Measurements from ENCODE around the gene CSH2.
A peak's percentile ranks its signal among the peaks of the same experiment; 100 is the strongest.

Gene CSH2

DNA sequence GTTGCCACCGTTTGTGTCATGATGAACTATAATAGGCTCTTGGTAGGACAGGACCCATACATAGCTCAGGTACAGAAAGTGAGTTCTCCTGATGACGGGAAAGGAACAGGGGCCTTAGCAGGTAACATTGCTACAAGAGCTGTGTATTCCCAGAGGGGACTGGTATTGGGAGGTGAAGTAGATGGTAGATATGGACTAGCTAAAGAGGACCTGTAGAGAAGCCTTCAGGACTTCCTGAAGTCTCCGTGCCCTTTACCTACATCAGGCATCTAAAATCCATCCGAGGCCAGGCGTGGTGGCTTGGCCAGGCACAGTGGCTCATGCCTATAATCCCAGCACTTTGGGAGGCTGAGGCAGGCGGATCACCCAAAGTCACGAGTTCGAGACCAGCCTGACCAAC lies 18.3 kb downstream of the CSH2 start:
- DNase-seq: no peak

DNA sequence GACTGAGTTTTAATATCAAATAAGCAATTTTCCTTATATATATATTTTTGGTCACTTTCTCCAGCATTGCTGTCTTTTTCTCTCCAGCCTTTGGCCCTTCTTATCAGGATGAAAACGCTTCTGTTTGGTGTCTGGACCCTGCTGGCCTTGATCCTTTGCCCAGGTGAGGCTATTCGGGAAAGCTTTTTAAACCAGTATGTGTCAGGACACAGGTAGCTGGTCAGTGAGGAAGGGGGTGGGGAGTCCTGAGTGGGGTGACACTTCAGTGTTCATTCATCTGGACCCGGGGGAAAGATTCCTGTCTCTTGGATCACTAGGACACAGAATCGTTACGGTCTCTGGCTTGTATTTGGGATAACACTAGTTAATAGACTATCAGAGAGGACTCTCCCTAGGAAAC lies 18.8 kb downstream of the CSH2 start:
- DNase-seq: no peak

DNA sequence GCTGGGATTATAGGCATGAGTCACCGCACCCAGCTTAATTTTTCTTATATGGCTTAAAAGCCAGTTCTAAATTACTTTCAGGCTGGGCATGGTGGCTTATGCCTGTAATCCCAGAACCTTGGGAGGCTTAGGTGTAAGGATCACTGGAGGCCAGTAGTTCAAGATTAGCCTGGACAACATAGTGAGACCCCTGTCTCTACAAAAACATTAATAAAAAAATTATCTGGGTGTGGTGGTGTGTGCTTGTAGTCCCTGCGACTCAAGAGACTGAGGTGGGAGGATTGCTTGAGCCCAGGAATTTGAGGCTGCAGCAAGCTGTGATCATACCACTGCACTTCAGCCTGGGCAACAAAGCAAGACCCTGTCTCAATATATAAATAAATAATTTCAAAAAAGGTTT lies 20.2 kb downstream of the CSH2 start:
- DNase-seq: no peak

DNA sequence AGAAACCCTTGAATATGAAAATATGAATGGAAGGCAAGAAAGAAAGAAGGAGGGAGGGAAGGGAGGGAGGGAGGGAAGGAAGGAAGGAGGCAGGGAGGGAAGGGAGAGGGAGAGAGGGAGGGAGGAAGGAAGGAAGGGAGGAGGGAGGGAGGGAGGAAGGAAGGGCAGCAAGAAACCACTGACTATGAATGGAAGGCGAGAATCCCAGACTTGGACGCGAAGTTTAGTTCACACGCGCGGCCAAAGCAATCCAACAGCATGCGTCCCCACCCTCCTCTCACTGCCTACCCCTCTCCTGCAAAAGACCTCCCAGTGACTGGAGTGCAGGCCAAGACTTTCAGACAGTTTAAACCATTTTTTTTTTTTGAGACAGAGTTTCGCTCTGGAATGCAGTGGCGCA lies 23.1 kb downstream of the CSH2 start:
- DNase-seq: no peak

DNA sequence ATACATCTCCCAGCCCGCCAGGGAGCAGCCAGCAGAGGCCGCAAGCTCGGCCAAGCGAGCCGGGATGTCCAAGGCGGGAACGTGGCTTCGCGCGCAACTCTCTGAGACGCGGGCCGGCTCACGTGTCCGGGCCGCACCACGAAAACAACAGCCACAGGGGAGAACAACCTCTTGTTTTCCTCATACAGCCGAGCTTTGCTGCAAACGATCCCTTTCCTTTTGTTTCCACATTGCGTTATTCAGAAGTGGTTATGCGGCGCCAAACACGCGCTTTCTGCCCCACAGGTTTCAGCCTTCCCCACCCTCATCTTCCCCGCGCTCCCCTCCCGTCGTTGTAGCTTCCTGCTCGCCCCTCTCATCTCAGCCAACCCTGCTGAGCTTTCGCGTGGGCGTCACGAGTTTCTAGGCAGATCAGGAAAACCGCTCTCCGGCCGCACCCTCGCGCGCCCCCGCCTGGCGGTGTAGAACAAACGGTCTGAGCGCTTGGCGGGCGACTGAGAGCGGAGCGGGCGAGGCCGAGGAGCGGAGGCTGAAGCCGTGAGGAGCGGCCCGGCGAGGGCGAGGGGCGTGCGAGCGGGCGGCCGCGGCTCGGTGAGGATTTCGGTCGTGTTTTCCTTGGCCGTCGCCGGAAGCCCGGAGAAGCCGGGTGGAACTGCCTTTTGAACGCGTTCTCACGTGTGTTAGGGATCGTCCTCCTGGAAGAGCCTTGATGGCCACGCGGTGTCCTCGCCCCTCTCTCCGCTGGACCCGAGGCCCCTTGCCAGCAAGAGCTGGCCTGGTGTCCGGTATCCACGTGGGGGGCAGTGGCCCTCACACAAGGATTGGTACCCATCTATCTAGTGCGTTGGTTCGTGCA lies 24.4 kb downstream of the CSH2 start:
- peak; percentile 19 to 89 (median 76) for DNase-seq

DNA sequence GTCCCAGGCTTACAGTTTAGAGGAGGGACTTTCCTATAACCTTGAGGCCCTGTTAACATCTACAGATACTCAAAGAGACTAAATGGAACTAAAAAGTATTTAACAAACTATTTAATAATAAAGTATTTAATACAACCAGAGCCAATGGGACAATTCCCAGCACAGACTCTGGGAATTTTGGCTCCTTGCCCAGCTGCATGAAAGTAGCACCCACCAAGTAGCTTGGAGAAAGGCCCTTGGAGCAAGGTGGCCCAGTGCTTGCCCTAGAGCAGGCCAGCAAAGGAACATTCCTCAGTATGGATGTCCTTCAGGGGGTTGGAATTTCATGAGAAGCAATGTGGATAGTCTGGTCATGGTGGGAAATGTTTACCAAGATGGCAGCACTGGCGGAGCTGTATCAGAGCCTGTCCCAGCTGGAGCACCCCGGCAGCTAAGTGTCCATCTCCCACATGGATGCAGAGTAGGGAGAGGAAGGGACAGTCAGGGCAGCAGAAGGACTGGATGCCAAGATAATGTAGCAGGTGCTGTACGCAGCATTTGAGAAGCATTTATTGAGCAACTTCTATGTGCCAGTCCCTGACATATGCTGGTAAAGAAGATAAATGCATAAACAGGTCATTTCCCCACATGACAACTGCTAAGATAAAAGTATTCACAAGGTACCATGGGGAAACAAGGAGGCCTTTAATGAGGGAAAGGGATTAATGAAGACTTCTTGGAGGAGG lies 25.8 kb downstream of the CSH2 start:
- no peak for DNase-seq

DNA sequence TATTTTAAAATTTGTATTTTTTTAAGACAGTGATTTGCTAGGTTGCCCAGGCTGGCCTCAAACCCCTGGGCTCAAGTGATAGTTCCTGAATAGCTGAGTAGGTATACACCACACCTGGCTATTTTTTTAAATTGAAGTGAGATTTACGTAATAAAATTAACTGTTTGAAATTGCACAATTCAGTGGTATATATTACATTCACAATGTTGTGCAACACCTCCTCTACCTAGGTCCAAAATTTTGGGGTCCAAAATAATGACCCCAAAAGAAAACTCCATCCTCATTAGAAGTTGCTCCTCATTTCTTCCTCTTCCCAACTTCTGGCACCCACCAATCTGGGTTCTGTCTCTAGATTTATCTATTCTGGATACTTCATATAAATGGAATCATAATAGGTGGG lies 28.0 kb downstream of the CSH2 start:
- DNase-seq: no peak

DNA sequence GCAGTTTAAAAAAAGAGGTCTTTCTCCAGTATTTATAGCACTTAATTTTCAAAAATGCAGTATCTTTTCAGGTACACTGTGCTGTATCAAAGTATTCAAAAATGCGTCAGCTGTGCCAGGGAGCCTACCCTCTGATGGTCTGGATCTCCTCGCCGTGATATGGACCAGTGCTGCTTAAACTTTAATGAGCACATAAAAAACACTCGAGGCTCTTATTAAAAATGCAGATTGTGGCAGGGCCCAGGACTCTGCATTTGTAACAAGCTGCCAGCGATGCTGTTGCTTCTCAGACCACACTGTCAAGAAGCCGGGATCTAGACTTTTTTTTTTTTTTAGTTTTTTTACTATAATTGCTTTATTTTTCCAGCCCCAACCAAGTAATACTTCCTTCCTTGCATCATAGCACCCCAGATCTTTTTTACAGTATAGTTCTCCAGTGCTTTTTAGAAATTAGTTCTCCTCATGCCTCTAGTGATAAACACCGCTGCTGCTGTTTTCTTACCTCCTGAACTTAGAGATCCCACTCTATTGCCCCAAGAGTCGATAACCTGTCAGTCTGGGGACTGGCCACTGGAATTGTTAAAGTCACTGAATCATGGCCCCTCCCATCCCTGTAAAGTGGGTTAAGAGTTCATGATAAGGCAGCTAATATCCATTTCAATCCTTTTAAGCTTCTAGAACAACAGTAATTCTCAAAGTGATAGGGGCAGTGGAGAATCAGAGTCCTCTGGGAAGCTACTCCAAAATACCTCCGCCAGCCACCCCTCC lies 29.4 kb downstream of the CSH2 start:
- no peak for DNase-seq

DNA sequence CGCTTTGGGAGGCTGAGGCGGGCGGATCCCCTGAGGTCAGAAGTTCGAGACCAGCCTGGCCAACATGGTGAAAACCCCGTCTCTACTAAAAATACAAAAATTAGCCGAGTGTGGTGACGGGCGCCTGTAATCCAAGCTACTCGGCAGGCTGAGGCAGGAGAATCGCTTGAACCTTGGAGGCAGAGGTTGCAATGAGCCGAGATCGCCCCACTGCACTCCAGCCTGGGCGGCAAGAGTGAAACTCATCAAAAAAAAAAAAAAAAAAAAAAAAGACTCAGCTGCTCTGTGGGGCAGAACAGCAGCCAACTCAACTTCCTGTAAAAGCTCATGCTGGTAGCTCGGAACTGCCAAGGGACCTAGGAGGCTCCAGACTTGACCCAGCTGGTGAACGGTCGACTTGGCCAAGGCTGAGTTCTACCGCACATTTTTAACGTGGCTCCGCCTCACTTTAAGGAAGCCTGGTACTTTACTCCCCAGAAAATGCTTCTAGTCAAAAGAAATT lies 30.0 kb downstream of the CSH2 start:
- DNase-seq: peak in 6 of 51 donors; percentile 10 to 39 (median 14)

DNA sequence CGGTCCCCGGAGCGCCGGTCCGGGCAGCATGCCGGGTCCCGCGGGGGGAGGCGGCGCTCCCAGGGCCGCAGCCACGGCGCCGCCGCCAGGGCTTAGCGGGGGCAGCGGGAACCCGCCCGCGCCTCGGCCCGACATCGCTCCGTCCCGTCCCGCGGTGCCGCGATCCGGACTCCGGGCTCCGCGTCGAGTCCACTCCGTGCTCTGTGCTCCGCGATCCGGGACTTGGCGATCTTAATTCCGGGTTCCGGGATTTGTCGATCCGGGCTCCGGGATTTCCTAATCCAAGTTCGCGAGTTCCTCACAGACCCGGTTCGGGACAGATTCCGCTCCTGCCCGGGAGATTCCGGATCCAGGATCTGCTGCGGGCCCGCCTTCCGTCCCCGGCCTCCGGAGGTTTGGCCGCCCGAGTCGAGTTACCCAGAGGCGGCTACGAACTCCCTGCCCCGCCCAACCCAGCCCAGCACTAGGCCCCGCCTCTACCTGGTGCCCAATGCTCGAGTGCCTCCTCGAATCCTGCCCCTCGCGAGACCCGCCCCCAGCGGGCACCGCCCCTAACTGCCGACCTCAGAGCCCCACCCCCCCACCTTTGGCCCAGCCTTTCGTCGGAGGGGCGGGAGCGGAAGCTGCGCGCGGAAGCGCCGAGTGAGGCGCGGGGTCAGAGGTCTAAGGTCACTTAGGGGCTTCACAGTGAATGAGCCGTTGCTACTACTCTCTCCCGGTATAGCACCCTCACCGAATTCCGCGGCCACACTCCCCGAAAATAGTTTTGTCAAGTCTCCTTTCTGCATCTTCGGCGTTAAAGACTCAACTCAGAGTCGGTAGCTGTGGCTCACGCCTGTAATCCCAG lies 30.7 kb downstream of the CSH2 start, which contains the start of gene SMARCD2:
SMARCD2 (minus strand) TSS at position 146 of the 847 bp plus-strand sequence; CDS start at position 135, 11 bp downstream.
- DNase-seq: peak; percentile 77 to 100 (median 98)

DNA sequence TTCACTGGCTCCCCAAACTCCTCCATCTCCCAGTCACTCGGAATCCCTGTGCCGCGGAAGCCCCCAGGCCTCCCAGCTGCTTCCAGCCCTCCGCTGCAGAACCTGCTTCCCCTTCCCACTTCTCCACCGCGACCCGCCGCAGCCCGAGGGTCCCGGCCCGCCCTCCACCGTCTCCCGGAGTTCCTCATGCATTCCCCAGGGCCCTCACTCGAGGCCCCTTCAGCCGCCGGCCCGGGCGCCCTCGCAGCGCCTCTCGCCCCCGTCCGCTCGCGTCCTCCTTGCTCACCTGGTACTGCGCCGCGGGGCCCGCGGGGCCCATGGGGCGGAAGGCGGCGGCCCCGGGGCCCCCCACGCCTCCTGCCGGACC lies 31.3 kb downstream of the CSH2 start:
- DNase-seq: peak in 11 of 51 donors; percentile 36 to 58 (median 54)

DNA sequence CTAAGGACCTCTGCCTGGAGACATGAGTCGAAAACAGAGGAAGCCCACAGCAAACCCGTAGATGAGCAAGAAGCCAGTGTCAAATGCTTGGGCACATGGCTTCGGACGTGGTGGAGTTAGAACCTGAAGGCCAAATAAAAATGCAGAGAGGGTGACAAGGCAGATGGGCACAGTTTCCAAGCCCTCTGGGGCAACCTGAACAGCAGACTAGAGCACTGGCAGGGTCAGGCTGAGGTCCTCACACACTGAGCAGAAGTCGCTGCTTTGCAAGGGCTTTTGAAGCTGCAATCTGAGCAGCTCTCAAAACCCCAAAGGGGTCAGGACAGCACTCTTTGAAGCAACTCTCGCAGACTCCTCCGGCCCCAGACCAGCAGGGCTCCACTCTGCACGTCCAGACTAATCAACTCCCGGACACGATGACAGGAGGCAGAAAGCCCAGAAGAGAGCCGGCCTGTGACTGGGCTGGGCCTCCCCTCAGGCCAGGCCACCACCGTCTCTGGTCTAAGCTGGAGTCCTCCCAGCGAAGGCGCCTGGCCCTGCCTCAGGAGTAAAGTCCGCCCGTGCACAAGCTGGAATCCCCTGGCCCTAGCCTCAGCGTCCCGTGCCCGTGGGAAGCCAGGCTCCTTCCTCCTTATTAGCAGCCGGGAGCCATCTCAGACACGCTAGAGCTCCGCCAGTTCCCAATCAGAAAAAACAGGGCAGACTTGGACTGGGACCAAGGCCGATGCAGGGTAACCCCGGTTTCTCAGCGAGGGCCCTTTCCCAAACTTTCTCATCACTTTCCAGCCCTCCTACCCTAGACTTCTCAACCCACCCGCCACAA lies 31.9 kb downstream of the CSH2 start:
- peak in 36 of 51 donors; percentile 19 to 75 (median 44) for DNase-seq

DNA sequence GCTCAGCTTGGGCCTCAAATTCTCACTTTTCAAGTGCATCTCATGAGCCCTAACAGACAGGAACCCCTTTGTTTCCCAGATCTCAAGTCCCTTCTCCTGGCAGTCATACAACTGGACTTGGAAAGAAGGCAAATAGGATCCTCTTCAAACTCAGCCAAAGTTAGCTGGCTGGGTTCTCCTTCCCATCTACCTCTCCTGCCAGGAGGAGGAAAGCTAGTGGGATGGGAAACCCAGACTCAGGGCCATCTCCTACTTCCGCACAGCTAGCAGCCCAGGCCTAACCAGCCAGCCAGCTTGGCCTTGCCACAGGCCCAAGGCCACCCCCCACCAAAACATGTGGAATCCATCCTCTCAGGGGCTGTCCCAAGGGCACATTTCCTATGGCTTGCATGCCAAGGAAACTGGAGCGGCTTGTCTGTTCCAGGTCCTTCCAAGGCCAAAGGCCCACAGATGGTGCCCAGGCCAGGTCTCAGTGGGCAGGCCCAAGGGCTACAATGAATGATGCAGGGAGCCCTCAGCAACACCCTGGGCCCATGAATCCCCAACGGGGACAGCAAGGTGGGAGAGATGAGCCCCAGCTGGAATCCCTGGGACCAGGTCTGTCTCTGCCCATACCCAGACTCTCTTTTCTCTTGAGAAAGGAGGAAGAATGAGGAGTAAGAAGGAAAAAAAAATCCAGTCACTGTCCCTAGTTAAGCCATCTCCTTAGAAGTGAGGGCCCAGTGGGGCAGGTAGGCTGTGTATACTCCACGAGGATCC lies 32.7 kb downstream of the CSH2 start:
- peak in 11 of 51 donors; percentile 7 to 55 (median 24) for DNase-seq

DNA sequence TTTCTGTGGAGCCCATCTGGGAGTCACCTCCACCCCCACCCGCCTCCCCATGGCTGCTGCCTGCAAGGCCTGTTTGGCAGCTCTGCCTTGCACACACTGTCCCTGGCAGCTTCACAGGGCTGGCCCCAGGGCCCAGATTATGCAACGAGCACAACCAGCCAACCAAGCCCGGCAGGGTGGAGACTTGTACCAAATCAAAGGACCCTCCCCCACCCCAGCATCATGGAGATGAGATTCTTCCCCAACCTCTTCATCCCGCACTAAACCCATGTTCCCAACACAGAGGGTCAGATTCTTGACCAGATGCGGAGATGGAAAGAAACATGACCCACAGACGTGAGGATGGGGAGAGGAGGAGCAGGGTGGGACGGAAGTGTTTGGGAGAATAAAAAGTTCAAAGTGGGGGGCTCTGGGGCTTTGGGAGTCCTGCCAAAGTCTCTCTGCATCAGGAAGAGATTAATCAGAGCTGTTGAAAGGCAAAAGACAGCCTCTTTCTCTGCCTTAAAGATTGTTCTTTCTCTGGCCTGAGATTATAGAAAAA lies 34.8 kb downstream of the CSH2 start:
- peak; percentile 7 to 97 (median 79) for DNase-seq

DNA sequence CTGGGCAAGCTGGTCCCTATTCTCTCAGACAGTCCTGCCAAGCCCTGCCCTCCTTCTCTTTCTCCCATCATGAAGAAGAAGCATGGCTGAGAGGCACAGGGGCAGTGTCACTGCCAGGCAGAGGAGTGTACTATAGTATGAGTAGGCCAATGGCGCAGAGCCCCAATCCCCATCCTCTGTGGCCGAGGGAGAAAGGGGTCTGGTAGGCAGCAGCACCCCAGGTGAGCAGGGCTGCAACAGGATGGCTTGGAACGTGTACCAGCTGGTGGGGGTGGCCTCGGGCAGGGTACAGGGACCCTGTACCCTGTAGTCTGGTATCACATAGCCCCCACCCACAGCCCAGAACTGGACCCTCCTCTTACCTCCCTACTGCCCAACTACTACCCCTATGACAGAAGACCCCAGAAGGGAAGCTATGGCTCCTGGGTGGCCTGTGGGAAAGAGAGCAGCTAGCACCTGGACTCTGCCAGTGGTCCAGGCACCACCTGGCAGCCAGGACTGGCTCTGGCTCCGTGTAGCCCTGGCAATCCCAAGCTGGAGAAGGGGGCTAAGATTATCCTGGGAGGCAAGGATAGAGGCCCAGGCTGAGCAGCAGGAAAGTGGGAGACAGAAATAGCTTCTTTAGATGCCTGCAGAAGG lies 35.4 kb downstream of the CSH2 start:
- DNase-seq: peak in 1 of 51 donors; percentile 59

DNA sequence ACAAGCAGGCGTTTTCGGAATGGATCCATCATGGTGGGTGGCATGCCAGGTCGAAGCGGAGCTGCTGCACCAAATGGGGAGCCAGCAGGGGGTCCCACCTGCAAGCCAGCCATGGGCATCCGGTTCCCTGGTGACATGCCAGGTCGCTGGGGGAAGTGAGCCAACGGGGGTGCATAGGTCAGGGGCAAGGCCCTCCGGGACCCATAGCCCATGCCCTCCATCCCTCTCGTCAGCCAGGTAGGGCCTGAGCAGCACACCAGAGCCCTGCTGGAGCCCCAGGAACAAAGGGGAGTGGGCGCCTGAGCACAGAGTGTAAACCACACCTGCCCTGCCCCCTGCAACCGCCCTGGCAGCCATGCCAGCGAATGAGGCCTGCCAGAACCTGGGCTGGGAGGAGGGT lies 36.0 kb downstream of the CSH2 start:
- no peak for DNase-seq

DNA sequence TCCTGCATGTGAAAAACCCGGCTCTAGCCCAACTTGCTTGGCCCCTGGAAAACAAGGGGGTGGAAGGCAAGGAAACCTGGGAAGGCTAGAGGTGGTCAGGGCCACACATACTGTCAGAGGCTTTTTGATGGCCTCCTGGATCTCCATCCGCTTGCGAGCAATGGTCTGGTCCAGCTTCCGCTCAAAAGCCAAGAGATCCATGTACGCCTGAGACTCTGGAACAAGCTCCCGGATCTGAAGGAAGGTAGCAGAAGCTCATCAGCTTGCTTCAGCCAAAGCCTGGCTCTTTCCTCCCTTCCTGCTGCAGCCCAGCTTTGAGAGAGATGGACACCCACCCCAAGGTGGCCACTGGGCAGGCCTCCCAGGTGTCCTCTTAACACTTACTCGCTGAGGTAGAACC lies 36.7 kb downstream of the CSH2 start:
- no peak for DNase-seq

DNA sequence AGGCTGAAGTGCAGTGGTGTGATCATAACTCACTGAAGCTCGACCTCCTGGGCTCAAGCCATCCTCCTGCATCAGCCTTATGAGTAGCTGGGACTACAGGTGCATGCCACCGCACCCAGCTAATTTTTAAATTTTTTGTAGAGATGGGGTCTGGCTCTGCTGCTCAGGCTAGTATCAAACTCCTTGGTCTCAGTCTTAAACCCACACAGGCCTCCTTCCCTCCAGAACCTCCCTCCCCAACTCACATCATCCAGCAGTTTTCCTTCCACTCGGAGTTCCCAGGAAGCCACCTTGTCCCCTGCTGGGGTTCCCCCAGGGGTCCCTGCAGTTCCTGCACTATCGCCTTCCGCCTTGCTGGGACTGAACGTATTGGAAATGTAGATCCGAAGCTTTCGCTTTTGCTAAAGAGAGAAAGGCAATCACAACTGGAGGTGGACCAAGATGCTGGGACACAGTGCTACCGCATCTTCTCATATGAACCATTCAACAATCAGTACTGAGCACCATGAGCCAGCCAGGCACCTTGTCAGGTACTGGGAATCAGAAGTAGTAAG lies 38.2 kb downstream of the CSH2 start:
- no peak for DNase-seq
